HepG2 (cell line): ENCODE data around the gene ZFP36. TPM values are rescaled to one million over a fixed set of nuclear protein-coding genes. Genes with fewer than 3 reads are reported as not detected.
A peak's percentile ranks its signal among the peaks of the same experiment; 100 is the strongest.

Experiments used
- ATAC-seq: fragments of 200-7000 bp; cut with Tn5 transposase; 3 replicates; pipeline ENCODE4 v1.9.1; 2020; ENCODE audit warnings: mild to moderate bottlenecking, moderate library complexity
- BruUV-seq: library from RNA; stranded (reverse); fragments of 400-500 nt; replicated peaks from 2 replicates; lab custom pipeline; 2021; lab: Mats Ljungman, UMichigan
- CTCF ChIA-PET: fragments of 300-600 bp; formaldehyde crosslinking; extraction: SDS; loops from one replicate; lab custom pipeline; 2021; ENCODE audit warnings: low total read pairs, inconsistent platforms, low intra/inter-chr PET ratio; lab: Yijun Ruan, JAX
- POLR2A ChIA-PET: fragments of 350-600 bp; sonication (Branson Sonifier 250); formaldehyde crosslinking; loops from one replicate; lab custom pipeline; 2020; ENCODE audit warnings: antibody characterized with exemption, inconsistent platforms; lab: Yijun Ruan, JAX
- DNase-seq: peaks from one replicate; pipeline ENCODE4 v3.0.0-alpha.2; 2015; ENCODE audit warnings: low spot score
- FAIRE-seq: peaks from 3 replicates; lab custom pipeline; 2011; peaks lifted over from hg19 to GRCh38; lab: Jason Lieb, UNC
- H2AFZ ChIP-seq: one replicate; pipeline ENCODE4 v1.6.1; 2011; ENCODE audit warnings: low read length, inconsistent platforms
- H3K27ac ChIP-seq: fragments of 300-600 bp; 3 replicates; pipeline ENCODE4 v1.8.0; 2011; ENCODE audit warnings: mixed run types, mild to moderate bottlenecking, mixed read lengths, low read length, inconsistent platforms; ENCODE audit not compliant: insufficient read depth; ENCODE audit errors: extremely low read length
- H3K27me3 ChIP-seq, 2 experiments: fragments of 200-600 bp in 1 of 2; 2 replicates in 1 of 2; 3 replicates in 1 of 2; pipeline versions ENCODE4 v1.6.0 to v1.8.0; 2011; ENCODE audit warnings: low read length in 2 of 2, mild to moderate bottlenecking in 2 of 2, moderate library complexity in 2 of 2, inconsistent platforms in 1 of 2; ENCODE audit not compliant: insufficient read depth in 2 of 2, control insufficient read depth in 1 of 2
- H3K36me3 ChIP-seq, 2 experiments: fragments of 200-600 bp in 1 of 2; replicated peaks in 1 of 2; 2 replicates in 1 of 2; 3 replicates in 1 of 2; pipeline versions ENCODE4 v1.5.1 to v1.8.0; 2011; ENCODE audit warnings: low read length in 2 of 2, inconsistent platforms in 1 of 2; ENCODE audit not compliant: insufficient read depth in 2 of 2, control insufficient read depth in 1 of 2
- H3K4me1 ChIP-seq: 2 replicates; pipeline ENCODE4 v1.5.1; 2012; ENCODE audit warnings: low read length, inconsistent platforms; ENCODE audit not compliant: insufficient read depth
- H3K4me2 ChIP-seq: 2 replicates; pipeline ENCODE4 v1.6.0; 2011; ENCODE audit warnings: low read depth, low read length, inconsistent platforms
- H3K4me3 ChIP-seq, 3 experiments: fragments of 200-600 bp in 1 of 3; sonication (generic), shearing (Covaris generic) in 1 of 3; replicated peaks in 1 of 3; 2 replicates each; pipeline ENCODE4 v1.5.1; 2011 to 2016; ENCODE audit warnings: low read length in 3 of 3, inconsistent platforms in 2 of 3, low read depth in 2 of 3, mild to moderate bottlenecking in 2 of 3, control low read depth in 1 of 3, mixed read lengths in 1 of 3; ENCODE audit not compliant: insufficient read depth in 1 of 3
- H3K79me2 ChIP-seq: one replicate; pipeline ENCODE4 v1.6.1; 2011; ENCODE audit warnings: low read length, inconsistent platforms; ENCODE audit not compliant: insufficient read depth
- H3K9ac ChIP-seq: 2 replicates; pipeline ENCODE4 v1.6.0; 2011; ENCODE audit warnings: mild to moderate bottlenecking, low read depth, low read length, inconsistent platforms; ENCODE audit not compliant: insufficient read depth
- H3K9me3 ChIP-seq: 2 replicates; pipeline ENCODE4 v1.5.1; 2012; ENCODE audit warnings: mild to moderate bottlenecking, low read length
- H4K20me1 ChIP-seq: 2 replicates; pipeline ENCODE4 v1.6.0; 2011; ENCODE audit warnings: inconsistent platforms, mild to moderate bottlenecking, low read length, moderate library complexity; ENCODE audit not compliant: insufficient read depth
- ATM ChIP-seq: fragments of 450-650 bp; IDR thresholded peaks from 2 replicates; pipeline ENCODE4 v1.7.1; 2017; ENCODE audit warnings: mild to moderate bottlenecking, borderline replicate concordance
- FOSL1 ChIP-seq: sonication (generic); formaldehyde crosslinking; IDR thresholded peaks from 2 replicates; pipeline ENCODE4 v1.9.0; 2021; ENCODE audit warnings: missing genetic modification reagents, borderline replicate concordance
- HOMEZ ChIP-seq: IDR thresholded peaks from 2 replicates; pipeline ENCODE4 v1.6.1; 2016; ENCODE audit warnings: low read depth
- IRF2 ChIP-seq: IDR thresholded peaks from 2 replicates; pipeline ENCODE4 v1.6.1; 2018; ENCODE audit warnings: missing genetic modification reagents, missing compliant biosample characterization
- NFE2L1 ChIP-seq: sonication (generic); formaldehyde crosslinking; IDR thresholded peaks from 2 replicates; pipeline ENCODE4 v1.4.0; 2020; ENCODE audit warnings: missing genetic modification reagents, mild to moderate bottlenecking, borderline replicate concordance
- PLSCR1 ChIP-seq: sonication (generic); formaldehyde crosslinking; IDR thresholded peaks from 2 replicates; pipeline ENCODE4 v1.5.0; 2020; ENCODE audit warnings: missing genetic modification reagents, mild to moderate bottlenecking, borderline replicate concordance
- RBFOX2 ChIP-seq: fragments of 200-400 bp; formaldehyde crosslinking; IDR thresholded peaks from 2 replicates; pipeline ENCODE4 v1.6.1; 2017; ENCODE audit warnings: low read depth, mild to moderate bottlenecking, low read length
- SNAI1 ChIP-seq: sonication (generic); formaldehyde crosslinking; IDR thresholded peaks from 2 replicates; pipeline ENCODE4 v1.5.0; 2020; ENCODE audit warnings: mild to moderate bottlenecking, missing genetic modification reagents, borderline replicate concordance
- TBP ChIP-seq: sonication (generic); formaldehyde crosslinking; IDR thresholded peaks from 2 replicates; pipeline ENCODE4 v1.5.0; 2020; ENCODE audit warnings: missing genetic modification reagents
- TBX2 ChIP-seq: sonication (generic); formaldehyde crosslinking; IDR thresholded peaks from 2 replicates; pipeline ENCODE4 v1.5.0; 2020; ENCODE audit warnings: missing genetic modification reagents, mild to moderate bottlenecking, borderline replicate concordance
- ZBTB46 ChIP-seq: sonication (generic); formaldehyde crosslinking; IDR thresholded peaks from 2 replicates; pipeline ENCODE4 v1.4.0; 2020; ENCODE audit warnings: mild to moderate bottlenecking, missing genetic modification reagents, borderline replicate concordance
- ZNF468 ChIP-seq: sonication (generic); formaldehyde crosslinking; IDR thresholded peaks from 2 replicates; pipeline ENCODE4 v1.8.0; 2022; ENCODE audit warnings: mild to moderate bottlenecking, moderate library complexity, missing genetic modification reagents
- ZNF569 ChIP-seq: sonication (generic); formaldehyde crosslinking; IDR thresholded peaks from 2 replicates; pipeline ENCODE4 v1.5.0; 2020; ENCODE audit warnings: mild to moderate bottlenecking, missing genetic modification reagents, moderate library complexity, borderline replicate concordance
- ZNF792 ChIP-seq: IDR thresholded peaks from 2 replicates; pipeline ENCODE4 v1.6.1; 2016
- WGBS: methylation state at CpG from one replicate; pipeline ENCODE4 v1.1.6; 2017; ENCODE audit warnings: low lambda C conversion rate; 5-methylcytosine and 5-hydroxymethylcytosine counted together
- in situ Hi-C: cut with HindIII; loops from 2 replicates; pipeline ENCODE4 v1.10.0; 2017; ENCODE audit warnings: low pct_unique_long_range_greater_than_20kb; ENCODE audit not compliant: extremely low pct_ligation_motif_present
- intact Hi-C: fragments of 100-400 bp; cut with micrococcal nuclease; formaldehyde crosslinking; loops from one replicate; pipeline ENCODE4 v1.10.0; 2022; ENCODE audit not compliant: unreplicated experiment
- polyA plus RNA-seq, 8 experiments: library from polyadenylated mRNA; depleted of rRNA in 3 of 8; stranded (reverse) in 7 of 8; unstranded in 1 of 8; fragments of >200 nt; fragmentation: Illumina TruSeq in 4 of 8; extraction: Trizol in 4 of 8; gene quantifications; 2 replicates each; pipeline versions ENCODE4 v1.2.1 to v1.2.3, GENCODE V29; 2011 to 2016; ENCODE audit warnings: low read depth in 4 of 8, missing spikeins in 1 of 8, mixed read lengths in 1 of 8; ENCODE audit not compliant: insufficient read depth in 1 of 8
- total RNA-seq, 5 experiments: library from RNA; depleted of rRNA; stranded (reverse); fragments of >200 nt; fragmentation: Illumina TruSeq; extraction: Trizol; gene quantifications; 2 replicates each; pipeline ENCODE4 v1.2.3, GENCODE V29; 2016; ENCODE audit warnings: low read depth in 1 of 5

The ZFP36 gene
- total and polyA plus RNA-seq, 2 of the 13 experiments (the other 11 are each of a cell fraction or from before 2014, with no cell fraction given): 1.4 to 1.7 TPM

GRCh38 chr19:39385629-39386411 is 20.8 kb upstream of the ZFP36 start:
- Histone ChIP-seq H3K27me3 (no peaks in the 10 kb centered on the region), H3K27ac (no peak overlapping the region), H2AFZ (no peak overlapping the region), H3K9me3 (no peaks in the 10 kb centered on the region), H3K79me2 (peaks cover 12% of the 10 kb centered on the region), H4K20me1 (no peaks in the 10 kb centered on the region), H3K4me2 (no peak overlapping the region), H3K9ac (no peak overlapping the region), H3K4me1 (peaks cover 13% of the 10 kb centered on the region), H3K36me3 (peaks cover 25 to 70% of the 10 kb centered on the region in 2 experiments), H3K4me3 (no peak overlapping the region)
- ATAC-seq: no peak
- no peak for FAIRE-seq
- intact Hi-C loops (no loop called here), in situ Hi-C loops (no loop called here)
- 93% methylated on average over 13 of the region's 20 CpGs for WGBS
- ChIA-PET POLR2A (interaction anchor here (0.8 to 1.0 kb wide), 2 partner anchors 50 kb away, joined by 3 read pairs; partner anchors contain the start of gene RPS16), CTCF (no interaction called here)
- no peak for DNase-seq
- BruUV-seq: no TSS peak
- TF ChIP-seq RBFOX2 (0 out of 2 replicates have a peak, but pooled peaks have one; percentile 27), IRF2 (CRISPR knock-in tag) (no peak)

- H3K27me3 ChIP-seq: no peaks in the 10 kb centered on the region
- H2AFZ ChIP-seq: no peak overlapping the region
- in situ Hi-C loops (no loop called here), intact Hi-C loops (no loop called here)
- ATAC-seq (no peak), DNase-seq (no peak), FAIRE-seq (no peak)
- no TSS peak for BruUV-seq
- H3K36me3 ChIP-seq: peaks cover 20 to 63% of the 10 kb centered on the region in 2 experiments
- no peak overlapping the region for H3K4me3 ChIP-seq
- ChIA-PET POLR2A (interaction anchor here (0.8 kb wide), 1 partner anchor 49 kb away, joined by 3 read pairs; the partner anchor contains the start of gene RPS16), CTCF (no interaction called here)
- H3K4me2 ChIP-seq: no peak overlapping the region
- H3K79me2 ChIP-seq: peaks cover 12% of the 10 kb centered on the region
- H3K9ac ChIP-seq: no peak overlapping the region
- peaks cover 13% of the 10 kb centered on the region for H3K4me1 ChIP-seq
- WGBS: 98% methylated on average over 7 of the region's 7 CpGs
- H3K9me3 ChIP-seq: no peaks in the 10 kb centered on the region
- no peak overlapping the region for H3K27ac ChIP-seq
- no peaks in the 10 kb centered on the region for H4K20me1 ChIP-seq
- TF ChIP-seq ZNF569 (CRISPR knock-in tag) (no peak), ATM (no peak), ZNF468 (no peak), FOSL1 (CRISPR knock-in tag) (no peak), SNAI1 (CRISPR knock-in tag) (no peak), TBX2 (no peak), TBP (no peak), PLSCR1 (CRISPR knock-in tag) (no peak), HOMEZ (CRISPR knock-in tag) (no peak), ZBTB46 (CRISPR knock-in tag) (no peak), ZNF792 (CRISPR knock-in tag) (no peak), NFE2L1 (CRISPR knock-in tag) (no peak)
Observed at GRCh38 chr19:39386557-39386956, 20.1 kb upstream of the ZFP36 start.
